ENCODE measurements around the gene MERTK.
"Not testable (repeated sequence)": the region's sequence is repeated elsewhere in the genome, so short reads cannot be mapped to it uniquely, and the experiment has no call there.

The MERTK gene

GRCh38 chr2:111897924-111898702 is at the start of gene MERTK:
MERTK (plus strand) TSS chr2:111898607; CDS start chr2:111898736, 129 bp downstream.
- peak; percentile 61 for DNase-seq

DNA sequence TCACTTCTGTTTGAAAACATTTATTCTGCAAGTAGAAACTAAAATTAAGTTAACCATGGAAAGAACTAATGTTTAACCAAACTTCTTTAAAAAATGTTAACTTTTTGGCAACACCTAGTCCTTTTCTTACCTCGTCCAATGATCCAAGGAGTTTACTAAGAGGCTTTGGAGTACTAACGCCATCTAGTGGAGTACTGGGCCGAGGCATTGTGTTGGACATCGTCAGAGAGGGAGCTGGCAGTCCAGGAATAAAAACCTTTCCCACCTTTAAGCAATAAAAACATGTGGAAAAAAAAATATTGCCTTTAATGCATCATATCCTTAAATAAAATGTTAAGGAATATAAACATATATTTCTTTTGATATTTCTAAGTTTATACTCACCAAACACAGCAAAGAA is 47.8 kb upstream of the MERTK start:
- peak; percentile 30 for DNase-seq

- DNase-seq: not testable (repeated sequence)
Observed at GRCh38 chr2:111852544-111852943, 45.9 kb upstream of the MERTK start.

DNA sequence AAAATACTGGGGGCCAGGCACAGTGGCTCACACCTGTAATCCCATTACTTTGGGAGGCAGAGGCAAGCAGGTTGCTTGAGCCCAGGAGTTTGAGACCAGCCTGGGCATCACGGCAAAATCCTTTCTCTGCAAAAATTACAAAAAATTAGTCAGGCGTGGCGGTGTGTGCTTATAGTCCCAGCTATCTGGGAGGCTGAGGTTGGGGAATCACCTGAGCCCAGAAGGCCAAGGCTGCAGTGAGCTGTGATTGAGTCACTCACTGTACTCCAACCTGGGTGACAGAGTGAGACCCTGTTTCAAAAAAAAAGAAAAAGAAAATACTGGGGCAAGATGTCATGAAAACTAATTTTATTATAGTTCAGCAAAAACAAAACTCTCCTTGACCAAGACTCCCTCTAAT is 38.4 kb upstream of the MERTK start:
- DNase-seq: not testable (repeated sequence)

- DNase-seq: not testable (repeated sequence)
Observed at GRCh38 chr2:111865124-111865523, 33.3 kb upstream of the MERTK start.

DNA sequence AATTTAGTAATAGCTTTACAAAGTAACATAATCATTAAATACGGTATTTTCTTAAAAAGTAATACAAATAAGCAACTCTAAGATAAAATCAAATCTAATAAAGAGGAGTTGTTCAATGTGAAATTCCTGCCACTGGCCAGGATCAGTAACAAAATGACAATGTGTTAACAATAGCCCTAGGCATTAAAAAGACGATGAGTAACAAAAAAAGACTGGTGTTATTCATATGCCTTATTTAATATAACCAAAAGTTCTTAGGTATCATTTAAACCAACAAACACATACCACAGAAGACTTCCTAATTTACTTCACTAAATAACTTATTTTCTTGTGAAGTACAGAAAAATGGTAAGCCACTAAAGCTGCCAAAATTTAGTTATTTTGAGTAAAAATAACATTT is 25.6 kb upstream of the MERTK start:
- DNase-seq: not testable (repeated sequence)

DNA sequence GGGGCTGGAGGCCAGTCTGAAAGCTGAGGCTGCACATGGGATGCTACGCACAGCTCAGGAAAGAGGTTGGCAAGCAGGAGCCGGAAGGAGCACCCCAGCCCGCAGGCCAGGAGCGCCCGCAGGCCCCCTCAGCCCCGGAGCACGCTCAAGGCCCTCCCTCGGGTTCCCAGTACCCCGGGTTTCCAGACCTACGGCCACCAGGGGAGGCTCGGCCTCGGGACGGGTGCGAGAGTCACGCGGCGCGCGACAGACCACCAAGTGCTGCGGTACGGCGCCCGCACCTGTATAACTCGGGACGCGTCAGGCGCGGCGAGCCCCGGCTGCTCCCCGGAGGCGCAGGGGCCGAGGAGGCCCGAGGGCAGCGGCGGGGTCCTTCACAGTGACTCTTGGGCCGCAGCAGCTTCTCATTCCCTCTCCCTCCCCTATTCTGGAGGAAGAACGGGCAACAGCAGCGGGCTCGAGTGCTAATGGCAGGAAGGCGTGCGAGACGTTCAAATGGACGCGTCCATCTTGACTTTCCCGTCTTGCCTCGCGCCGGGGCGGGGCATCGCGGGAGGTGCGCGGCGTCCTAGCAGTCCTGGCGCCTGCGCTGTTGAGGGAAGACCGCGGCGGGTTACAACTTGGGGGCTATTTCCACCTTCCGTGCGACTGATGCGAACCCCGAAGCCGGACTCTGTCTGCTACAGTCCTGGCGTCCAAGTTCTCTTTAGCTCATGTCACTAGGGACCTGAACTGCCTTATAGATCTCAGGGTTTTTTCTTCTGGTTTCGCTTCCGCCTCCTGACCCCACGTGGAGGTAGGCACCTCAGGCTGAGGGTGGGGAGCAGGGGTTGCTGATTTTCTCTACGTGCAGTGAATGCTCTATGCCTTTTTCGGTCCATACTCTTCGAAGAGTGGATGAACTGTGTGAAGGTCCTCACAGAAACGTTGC is 14.5 kb upstream of the MERTK start, which contains the start of gene ANAPC1:
TSS of gene ANAPC1 (minus strand) at position 533 of the 931 bp plus-strand sequence. CDS start 3,368 bp downstream, outside the sequence.
- DNase-seq: peak; percentile 91

- no peak for DNase-seq
Observed at GRCh38 chr2:111884592-111884964, 13.8 kb upstream of the MERTK start.

DNA sequence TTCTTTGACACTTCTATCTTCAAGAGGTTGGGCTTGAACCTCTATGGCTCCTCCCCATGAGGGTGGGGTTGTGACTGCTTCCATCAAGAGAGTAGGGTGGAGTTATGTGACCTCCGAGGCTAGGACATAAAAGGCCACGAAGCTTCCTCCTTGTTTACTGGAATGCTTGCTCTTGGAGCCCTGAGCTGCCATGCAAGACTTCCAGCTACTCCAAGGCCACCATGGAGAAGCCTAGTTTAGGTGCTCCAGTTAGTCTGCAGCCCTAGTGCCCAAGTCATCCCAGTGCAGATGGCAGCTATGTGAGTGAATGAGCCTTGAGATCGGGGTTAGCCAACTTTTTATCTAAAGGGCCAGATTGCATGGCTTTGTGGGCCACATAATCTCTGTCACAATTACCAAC is 2.4 kb upstream of the MERTK start:
- DNase-seq: peak; percentile 80

DNA sequence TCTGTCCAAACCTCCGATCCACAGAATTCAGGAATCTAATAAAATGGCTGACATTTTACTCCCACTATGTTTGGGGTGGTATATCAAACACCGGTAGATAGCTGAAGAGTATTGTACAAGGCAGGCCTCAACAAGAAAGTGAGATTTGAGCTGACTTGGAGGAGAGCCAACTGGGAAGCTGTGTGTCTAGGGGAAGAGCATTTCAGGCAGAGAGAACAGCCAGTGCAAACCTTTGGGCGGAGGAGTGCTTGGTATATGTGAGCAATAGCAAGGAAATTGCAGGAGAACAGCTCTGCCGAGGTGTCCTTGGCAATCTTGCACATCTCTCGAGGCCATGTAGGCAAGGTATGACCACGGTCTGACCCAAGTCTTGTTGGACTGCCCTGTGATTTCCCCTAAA is 1.8 kb upstream of the MERTK start:
- peak; percentile 51 for DNase-seq

DNA sequence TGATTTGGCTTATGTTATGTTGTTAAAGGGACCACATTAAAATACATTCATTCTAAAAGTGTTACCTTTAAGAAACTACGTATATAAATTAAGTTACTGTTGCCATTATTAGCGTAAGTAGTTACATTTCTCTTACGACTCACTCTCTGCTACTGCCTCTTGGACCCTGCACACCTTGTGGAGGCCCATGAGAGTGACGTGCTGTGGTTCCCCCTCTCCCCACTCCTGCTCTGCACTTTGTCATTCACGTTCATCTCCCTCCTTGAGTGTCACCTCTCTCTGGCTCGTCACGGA is 830 bp upstream of the MERTK start:
- no peak for DNase-seq

GRCh38 chr2:111898703-111899514 is 502 bp downstream of the MERTK start:
- no peak for DNase-seq

DNA sequence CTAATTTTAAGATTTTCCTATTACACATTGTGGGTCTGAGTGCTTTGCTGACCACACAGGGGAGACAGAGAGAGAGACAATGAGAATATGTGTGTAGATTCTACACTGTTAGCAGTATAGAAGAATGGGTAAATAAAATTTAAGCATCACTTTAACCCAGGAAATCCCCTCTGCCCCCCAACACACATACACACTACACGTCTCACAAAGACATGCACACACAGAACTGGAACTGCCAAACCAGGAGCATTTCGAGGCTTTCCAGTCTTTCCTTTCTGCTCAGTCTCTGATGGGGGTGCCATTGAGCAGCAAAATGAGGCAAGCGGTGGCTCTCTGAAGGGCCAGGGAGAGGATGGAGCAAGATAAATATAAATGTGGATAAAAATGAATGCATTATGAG is 2.5 kb downstream of the MERTK start:
- peak; percentile 66 for DNase-seq

DNA sequence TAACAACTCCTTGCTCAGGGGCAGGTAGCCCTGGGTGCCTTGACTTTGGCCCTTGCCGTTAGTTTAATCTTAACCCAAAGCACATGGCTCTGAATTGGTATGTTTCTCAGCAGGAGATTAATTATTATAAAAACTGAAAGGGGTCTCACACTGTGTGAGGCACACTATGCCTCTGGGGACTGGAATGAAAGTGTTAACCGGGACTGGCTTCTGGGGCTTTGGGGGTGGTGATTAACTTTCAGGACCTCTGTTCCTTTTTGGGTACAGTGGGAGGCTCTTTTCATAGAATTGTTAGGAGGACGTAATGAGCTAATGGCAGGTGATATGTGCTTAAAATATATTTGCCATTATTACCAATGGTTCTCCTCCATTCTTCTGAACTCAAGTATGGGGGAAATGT is 5.1 kb downstream of the MERTK start:
- no peak for DNase-seq

DNA sequence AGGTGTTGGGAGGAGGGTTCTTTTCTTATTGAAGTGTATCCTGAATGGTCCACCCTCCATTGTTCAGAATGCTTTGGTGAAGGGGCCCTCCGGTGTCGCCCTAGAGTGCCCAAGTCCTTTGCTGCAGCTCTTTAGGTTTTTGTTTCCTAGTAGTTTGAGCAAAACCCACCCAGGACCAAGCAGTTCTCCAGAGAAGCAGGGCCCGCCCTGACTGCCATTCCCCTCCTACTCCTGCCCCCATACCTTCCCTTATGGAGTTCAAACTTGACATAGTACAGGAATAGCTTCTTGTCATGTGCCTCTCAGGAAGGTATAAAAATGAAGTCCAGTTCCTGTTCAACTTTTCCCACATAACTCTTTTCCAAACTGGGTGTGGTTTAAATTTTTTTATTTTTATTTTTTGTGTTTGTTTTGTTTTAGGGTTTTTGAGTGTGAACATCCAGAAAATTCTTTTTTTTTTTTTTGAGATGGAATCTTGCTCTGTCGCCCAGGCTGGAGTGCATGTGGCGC is 5.6 kb downstream of the MERTK start:
- no peak for DNase-seq

GRCh38 chr2:111904726-111905474 is 6.5 kb downstream of the MERTK start:
- DNase-seq: no peak

- DNase-seq: not testable (repeated sequence)
Observed at GRCh38 chr2:111905475-111905869, 7.1 kb downstream of the MERTK start.

GRCh38 chr2:111905990-111906735 is 7.8 kb downstream of the MERTK start:
- no peak for DNase-seq

DNA sequence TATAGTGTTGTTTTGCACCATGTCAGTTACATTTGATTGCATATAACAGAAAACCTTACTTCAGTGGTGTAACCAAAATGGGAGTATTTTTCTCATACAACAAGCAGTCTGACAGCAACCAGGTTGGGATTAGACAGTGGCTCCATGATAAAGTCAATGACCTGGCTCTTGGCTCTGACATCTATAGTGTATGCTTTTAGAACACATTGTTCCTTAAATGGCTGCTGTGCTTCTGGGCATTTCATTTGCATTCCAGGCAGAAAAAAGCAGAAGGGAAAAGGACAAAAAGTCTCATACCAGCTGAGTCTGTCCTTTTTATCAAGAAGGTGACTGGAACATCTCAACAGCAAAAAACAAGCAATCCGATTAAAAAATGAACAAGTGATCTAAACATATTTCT is 10.2 kb downstream of the MERTK start:
- no peak for DNase-seq

GRCh38 chr2:111909079-111909478 is 10.7 kb downstream of the MERTK start:
- no peak for DNase-seq

- DNase-seq: not testable (repeated sequence)
Observed at GRCh38 chr2:111909997-111910396, 11.6 kb downstream of the MERTK start.

All from OCI-M1 (cell line).